Measurements from ENCODE around the gene GRHL1. TPM values are rescaled to one million over a fixed set of nuclear protein-coding genes. Genes with fewer than 3 reads are reported as not detected.

GRHL1 gene
- total RNA-seq, 1 experiment from 2014 or later: 2.7 TPM

GRCh38 chr2:9984871-9985480 lies 33.5 kb downstream of the GRHL1 start:
- CTCF ChIA-PET: interaction anchor here (0.6 to 4.3 kb wide), 62 partner anchors 9 to 1150 kb away, joined by 3 to 50 read pairs (median 5); partner anchors contain the start of genes CYS1, KLF11 and TAF1B
- POLR2A ChIA-PET: interaction anchor here (0.6 to 0.7 kb wide), 2 partner anchors 35 to 43 kb away, joined by 3 read pairs; no protein-coding TSS in a partner anchor
- H3K27ac Mint-ChIP-seq: no peak overlapping the region
- TF ChIP-seq, protein P1, sequence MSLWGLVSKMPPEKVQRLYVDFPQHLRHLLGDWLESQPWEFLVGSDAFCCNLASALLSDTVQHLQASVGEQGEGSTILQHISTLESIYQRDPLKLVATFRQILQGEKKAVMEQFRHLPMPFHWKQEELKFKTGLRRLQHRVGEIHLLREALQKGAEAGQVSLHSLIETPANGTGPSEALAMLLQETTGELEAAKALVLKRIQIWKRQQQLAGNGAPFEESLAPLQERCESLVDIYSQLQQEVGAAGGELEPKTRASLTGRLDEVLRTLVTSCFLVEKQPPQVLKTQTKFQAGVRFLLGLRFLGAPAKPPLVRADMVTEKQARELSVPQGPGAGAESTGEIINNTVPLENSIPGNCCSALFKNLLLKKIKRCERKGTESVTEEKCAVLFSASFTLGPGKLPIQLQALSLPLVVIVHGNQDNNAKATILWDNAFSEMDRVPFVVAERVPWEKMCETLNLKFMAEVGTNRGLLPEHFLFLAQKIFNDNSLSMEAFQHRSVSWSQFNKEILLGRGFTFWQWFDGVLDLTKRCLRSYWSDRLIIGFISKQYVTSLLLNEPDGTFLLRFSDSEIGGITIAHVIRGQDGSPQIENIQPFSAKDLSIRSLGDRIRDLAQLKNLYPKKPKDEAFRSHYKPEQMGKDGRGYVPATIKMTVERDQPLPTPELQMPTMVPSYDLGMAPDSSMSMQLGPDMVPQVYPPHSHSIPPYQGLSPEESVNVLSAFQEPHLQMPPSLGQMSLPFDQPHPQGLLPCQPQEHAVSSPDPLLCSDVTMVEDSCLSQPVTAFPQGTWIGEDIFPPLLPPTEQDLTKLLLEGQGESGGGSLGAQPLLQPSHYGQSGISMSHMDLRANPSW (CRISPR knock-in tag; conservative IDR thresholded peaks at IDR 0.05; ENCODE audit: low read depth): no peak
- TF ChIP-seq SOX15 (CRISPR knock-in tag; IDR thresholded peaks at IDR 0.05): no peak
- TF ChIP-seq, protein P2, sequence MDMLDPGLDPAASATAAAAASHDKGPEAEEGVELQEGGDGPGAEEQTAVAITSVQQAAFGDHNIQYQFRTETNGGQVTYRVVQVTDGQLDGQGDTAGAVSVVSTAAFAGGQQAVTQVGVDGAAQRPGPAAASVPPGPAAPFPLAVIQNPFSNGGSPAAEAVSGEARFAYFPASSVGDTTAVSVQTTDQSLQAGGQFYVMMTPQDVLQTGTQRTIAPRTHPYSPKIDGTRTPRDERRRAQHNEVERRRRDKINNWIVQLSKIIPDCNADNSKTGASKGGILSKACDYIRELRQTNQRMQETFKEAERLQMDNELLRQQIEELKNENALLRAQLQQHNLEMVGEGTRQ (CRISPR knock-in tag; IDR thresholded peaks at IDR 0.05): no peak
- TF ChIP-seq ZSCAN18 (CRISPR knock-in tag; IDR thresholded peaks at IDR 0.05): no peak
- TF ChIP-seq ARID4B (CRISPR knock-in tag; IDR thresholded peaks at IDR 0.05; ENCODE audit: borderline replicate concordance): no peak
- TF ChIP-seq, protein P3, sequence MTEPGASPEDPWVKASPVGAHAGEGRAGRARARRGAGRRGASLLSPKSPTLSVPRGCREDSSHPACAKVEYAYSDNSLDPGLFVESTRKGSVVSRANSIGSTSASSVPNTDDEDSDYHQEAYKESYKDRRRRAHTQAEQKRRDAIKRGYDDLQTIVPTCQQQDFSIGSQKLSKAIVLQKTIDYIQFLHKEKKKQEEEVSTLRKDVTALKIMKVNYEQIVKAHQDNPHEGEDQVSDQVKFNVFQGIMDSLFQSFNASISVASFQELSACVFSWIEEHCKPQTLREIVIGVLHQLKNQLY (CRISPR knock-in tag; IDR thresholded peaks at IDR 0.05): no peak
- no peak for TF ChIP-seq GTF2I (CRISPR knock-in tag; conservative IDR thresholded peaks at IDR 0.05)
- no peak for TF ChIP-seq ATF1 (CRISPR knock-in tag; IDR thresholded peaks at IDR 0.05)
- no peak for TF ChIP-seq ZNF671 (CRISPR knock-in tag; IDR thresholded peaks at IDR 0.05)
- TF ChIP-seq, protein P4, sequence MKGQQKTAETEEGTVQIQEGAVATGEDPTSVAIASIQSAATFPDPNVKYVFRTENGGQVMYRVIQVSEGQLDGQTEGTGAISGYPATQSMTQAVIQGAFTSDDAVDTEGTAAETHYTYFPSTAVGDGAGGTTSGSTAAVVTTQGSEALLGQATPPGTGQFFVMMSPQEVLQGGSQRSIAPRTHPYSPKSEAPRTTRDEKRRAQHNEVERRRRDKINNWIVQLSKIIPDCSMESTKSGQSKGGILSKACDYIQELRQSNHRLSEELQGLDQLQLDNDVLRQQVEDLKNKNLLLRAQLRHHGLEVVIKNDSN (CRISPR knock-in tag; IDR thresholded peaks at IDR 0.05): no peak
- no peak for TF ChIP-seq RORB (CRISPR knock-in tag; IDR thresholded peaks at IDR 0.05)
- TF ChIP-seq ZNF512 (CRISPR knock-in tag; IDR thresholded peaks at IDR 0.05; ENCODE audit: borderline replicate concordance): no peak
- no peak for TF ChIP-seq RELA (CRISPR knock-in tag; IDR thresholded peaks at IDR 0.05; ENCODE audit: borderline replicate concordance)
- no peak for TF ChIP-seq ZNF416 (CRISPR knock-in tag; IDR thresholded peaks at IDR 0.05)
- TF ChIP-seq, protein P5, sequence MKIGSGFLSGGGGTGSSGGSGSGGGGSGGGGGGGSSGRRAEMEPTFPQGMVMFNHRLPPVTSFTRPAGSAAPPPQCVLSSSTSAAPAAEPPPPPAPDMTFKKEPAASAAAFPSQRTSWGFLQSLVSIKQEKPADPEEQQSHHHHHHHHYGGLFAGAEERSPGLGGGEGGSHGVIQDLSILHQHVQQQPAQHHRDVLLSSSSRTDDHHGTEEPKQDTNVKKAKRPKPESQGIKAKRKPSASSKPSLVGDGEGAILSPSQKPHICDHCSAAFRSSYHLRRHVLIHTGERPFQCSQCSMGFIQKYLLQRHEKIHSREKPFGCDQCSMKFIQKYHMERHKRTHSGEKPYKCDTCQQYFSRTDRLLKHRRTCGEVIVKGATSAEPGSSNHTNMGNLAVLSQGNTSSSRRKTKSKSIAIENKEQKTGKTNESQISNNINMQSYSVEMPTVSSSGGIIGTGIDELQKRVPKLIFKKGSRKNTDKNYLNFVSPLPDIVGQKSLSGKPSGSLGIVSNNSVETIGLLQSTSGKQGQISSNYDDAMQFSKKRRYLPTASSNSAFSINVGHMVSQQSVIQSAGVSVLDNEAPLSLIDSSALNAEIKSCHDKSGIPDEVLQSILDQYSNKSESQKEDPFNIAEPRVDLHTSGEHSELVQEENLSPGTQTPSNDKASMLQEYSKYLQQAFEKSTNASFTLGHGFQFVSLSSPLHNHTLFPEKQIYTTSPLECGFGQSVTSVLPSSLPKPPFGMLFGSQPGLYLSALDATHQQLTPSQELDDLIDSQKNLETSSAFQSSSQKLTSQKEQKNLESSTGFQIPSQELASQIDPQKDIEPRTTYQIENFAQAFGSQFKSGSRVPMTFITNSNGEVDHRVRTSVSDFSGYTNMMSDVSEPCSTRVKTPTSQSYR (CRISPR knock-in tag; IDR thresholded peaks at IDR 0.05): no peak
- TF ChIP-seq, protein P6, sequence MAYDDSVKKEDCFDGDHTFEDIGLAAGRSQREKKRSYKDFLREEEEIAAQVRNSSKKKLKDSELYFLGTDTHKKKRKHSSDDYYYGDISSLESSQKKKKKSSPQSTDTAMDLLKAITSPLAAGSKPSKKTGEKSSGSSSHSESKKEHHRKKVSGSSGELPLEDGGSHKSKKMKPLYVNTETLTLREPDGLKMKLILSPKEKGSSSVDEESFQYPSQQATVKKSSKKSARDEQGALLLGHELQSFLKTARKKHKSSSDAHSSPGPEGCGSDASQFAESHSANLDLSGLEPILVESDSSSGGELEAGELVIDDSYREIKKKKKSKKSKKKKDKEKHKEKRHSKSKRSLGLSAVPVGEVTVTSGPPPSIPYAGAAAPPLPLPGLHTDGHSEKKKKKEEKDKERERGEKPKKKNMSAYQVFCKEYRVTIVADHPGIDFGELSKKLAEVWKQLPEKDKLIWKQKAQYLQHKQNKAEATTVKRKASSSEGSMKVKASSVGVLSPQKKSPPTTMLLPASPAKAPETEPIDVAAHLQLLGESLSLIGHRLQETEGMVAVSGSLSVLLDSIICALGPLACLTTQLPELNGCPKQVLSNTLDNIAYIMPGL (CRISPR knock-in tag; IDR thresholded peaks at IDR 0.05): no peak
- TF ChIP-seq, protein P7, sequence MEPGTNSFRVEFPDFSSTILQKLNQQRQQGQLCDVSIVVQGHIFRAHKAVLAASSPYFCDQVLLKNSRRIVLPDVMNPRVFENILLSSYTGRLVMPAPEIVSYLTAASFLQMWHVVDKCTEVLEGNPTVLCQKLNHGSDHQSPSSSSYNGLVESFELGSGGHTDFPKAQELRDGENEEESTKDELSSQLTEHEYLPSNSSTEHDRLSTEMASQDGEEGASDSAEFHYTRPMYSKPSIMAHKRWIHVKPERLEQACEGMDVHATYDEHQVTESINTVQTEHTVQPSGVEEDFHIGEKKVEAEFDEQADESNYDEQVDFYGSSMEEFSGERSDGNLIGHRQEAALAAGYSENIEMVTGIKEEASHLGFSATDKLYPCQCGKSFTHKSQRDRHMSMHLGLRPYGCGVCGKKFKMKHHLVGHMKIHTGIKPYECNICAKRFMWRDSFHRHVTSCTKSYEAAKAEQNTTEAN (CRISPR knock-in tag; IDR thresholded peaks at IDR 0.05): no peak

More at GRCh38 chr2:9984871-9985480, 33.5 kb downstream of the GRHL1 start:
- ATAC-seq: no peak
- Mint-ChIP-seq H3K27me3 (ENCODE audit: low read depth) (no peaks in the 10 kb centered on the region), H3K4me3 (no peak overlapping the region), H3K4me1 (no peaks in the 10 kb centered on the region), H3K9me3 (no peaks in the 10 kb centered on the region), H3K36me3 (no peaks in the 10 kb centered on the region)
- no peak for DNase-seq (ENCODE audit: low spot score)
